Measurements from ENCODE around the gene DMBT1. TPM values are rescaled to one million over a fixed set of nuclear protein-coding genes. Genes with fewer than 3 reads are reported as not detected.

DMBT1 gene
- total RNA-seq, 1 donor from 2014 or later = not detected

DNA sequence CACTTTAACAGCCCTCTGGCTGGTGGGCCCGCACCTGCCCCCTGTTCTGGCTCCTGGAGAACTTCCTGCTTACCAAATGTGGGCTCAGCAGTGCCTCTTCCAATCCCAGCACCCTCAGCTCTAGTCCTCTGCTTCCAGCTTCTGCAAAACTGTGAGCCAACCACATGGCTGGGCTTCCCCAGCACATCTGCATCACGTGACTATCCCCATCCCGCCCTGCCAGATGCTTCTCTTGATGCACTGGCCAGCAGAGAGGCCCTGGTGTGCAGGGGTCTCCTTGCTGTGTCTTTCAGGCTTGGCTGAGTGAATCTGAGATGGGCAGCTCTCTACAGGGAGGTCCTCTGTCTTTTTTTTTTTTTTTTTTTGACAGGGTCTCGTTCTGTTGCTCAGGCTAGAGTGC, 43.8 kb upstream of the DMBT1 start:
- no peak overlapping the region for H3K4me3 Mint-ChIP-seq
- DNase-seq (ENCODE audit: low read depth, low spot score) = no peak
- H3K4me1 Mint-ChIP-seq = no peaks in the 10 kb centered on the region
- H3K27me3 Mint-ChIP-seq (ENCODE audit: low read depth) = no peaks in the 10 kb centered on the region
- no peak for TF ChIP-seq CTCF (conservative IDR thresholded peaks at IDR 0.05)
- H3K9me3 Mint-ChIP-seq = no peaks in the 10 kb centered on the region
- H3K27ac Mint-ChIP-seq (ENCODE audit: unreplicated experiment) = no peak overlapping the region
- no peaks in the 10 kb centered on the region for H3K36me3 Mint-ChIP-seq (ENCODE audit: low read depth)

DNA sequence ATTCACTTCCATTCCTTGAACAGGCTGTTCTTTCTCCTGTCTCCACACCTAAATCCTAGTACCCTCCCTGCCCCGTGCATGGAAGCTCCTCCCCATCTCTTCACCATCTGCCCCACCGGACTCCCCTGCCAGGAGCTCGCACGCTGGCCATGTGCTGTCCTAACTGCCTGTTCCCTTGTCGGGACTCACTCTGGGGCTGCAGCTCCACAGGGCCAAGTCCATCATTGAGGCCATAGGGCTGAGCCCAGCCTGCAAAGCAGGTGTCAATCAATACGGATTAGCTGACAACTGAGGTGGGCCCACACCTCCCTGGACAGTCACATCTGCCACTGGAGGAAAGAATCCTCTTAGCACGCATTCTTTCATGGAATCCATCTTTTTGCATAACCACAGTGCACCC, 41.4 kb upstream of the DMBT1 start:
- Mint-ChIP-seq H3K27ac (ENCODE audit: unreplicated experiment) (no peak overlapping the region), H3K27me3 (ENCODE audit: low read depth) (peaks cover 2% of the 10 kb centered on the region), H3K4me1 (no peaks in the 10 kb centered on the region), H3K9me3 (no peaks in the 10 kb centered on the region), H3K36me3 (ENCODE audit: low read depth) (no peaks in the 10 kb centered on the region), H3K4me3 (no peak overlapping the region)
- DNase-seq (ENCODE audit: low read depth, low spot score) = no peak
- no peak for TF ChIP-seq CTCF (conservative IDR thresholded peaks at IDR 0.05)

DNA sequence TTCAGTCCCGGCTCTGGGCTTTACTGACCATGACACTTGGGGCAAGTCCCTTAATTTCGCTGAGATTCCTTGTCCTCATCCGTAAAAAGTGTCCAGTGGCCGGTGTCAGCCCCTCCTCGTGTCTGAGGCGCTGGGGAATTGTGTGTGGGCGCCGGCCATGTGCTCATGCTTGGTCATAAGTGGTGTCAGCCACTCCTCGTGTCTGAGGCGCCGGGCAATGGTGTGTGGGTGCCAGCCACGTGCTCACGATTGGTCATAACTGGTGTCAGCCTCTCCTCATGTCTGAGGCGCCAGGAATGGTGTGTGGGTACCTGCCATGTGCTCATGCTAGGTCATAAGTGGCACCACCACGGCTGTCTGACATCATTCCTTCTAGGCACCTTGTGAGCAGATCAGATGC, 40.7 kb upstream of the DMBT1 start:
- H3K4me1 Mint-ChIP-seq = no peaks in the 10 kb centered on the region
- no peak overlapping the region for H3K27ac Mint-ChIP-seq (ENCODE audit: unreplicated experiment)
- H3K4me3 Mint-ChIP-seq = no peak overlapping the region
- H3K27me3 Mint-ChIP-seq (ENCODE audit: low read depth) = peaks cover 2% of the 10 kb centered on the region
- DNase-seq (ENCODE audit: low read depth, low spot score) = no peak
- H3K9me3 Mint-ChIP-seq = no peaks in the 10 kb centered on the region
- no peaks in the 10 kb centered on the region for H3K36me3 Mint-ChIP-seq (ENCODE audit: low read depth)
- no peak for TF ChIP-seq CTCF (conservative IDR thresholded peaks at IDR 0.05)

- TF ChIP-seq CTCF (conservative IDR thresholded peaks at IDR 0.05) = no peak
- H3K36me3 Mint-ChIP-seq (ENCODE audit: low read depth) = no peaks in the 10 kb centered on the region
- no peak for DNase-seq (ENCODE audit: low read depth, low spot score)
- H3K9me3 Mint-ChIP-seq = no peaks in the 10 kb centered on the region
- H3K27me3 Mint-ChIP-seq (ENCODE audit: low read depth) = peaks cover 2% of the 10 kb centered on the region
- no peak overlapping the region for H3K4me3 Mint-ChIP-seq
- no peaks in the 10 kb centered on the region for H3K4me1 Mint-ChIP-seq
- H3K27ac Mint-ChIP-seq (ENCODE audit: unreplicated experiment) = no peak overlapping the region
Observed at GRCh38 chr10:122521011-122521410, 39.5 kb upstream of the DMBT1 start.

DNA sequence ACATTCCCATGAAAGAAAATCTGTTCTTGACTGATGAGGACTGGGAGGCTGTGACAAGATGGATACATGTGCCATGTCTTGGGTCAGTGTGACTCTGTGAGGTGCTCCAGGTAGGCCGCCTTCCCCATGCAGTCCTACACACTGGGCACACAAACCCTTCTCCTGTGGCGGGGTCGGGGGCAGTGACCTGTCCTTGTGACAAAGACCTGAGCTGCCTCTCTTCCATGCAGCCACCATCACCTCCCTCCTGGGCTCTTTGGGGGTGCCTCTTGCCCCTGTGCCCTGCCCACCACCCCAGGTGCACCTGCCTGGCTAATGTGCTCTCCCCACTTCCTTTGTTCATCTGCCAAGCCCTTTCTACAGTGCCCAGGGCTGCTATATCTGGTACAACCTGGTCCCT, 35.7 kb upstream of the DMBT1 start:
- no peaks in the 10 kb centered on the region for H3K9me3 Mint-ChIP-seq
- no peak overlapping the region for H3K27ac Mint-ChIP-seq (ENCODE audit: unreplicated experiment)

More for the DNA sequence above, 35.7 kb upstream of the DMBT1 start:
- DNase-seq (ENCODE audit: low read depth, low spot score) = no peak
- no peak overlapping the region for H3K4me3 Mint-ChIP-seq
- TF ChIP-seq CTCF (conservative IDR thresholded peaks at IDR 0.05) = no peak
- no peaks in the 10 kb centered on the region for H3K36me3 Mint-ChIP-seq (ENCODE audit: low read depth)
- peaks cover 2% of the 10 kb centered on the region for H3K27me3 Mint-ChIP-seq (ENCODE audit: low read depth)
- H3K4me1 Mint-ChIP-seq = no peaks in the 10 kb centered on the region
